Kidney (tissue), 14 donors: ENCODE data around the gene CRYBG1. TPM values are rescaled to one million over a fixed set of nuclear protein-coding genes. Genes with fewer than 3 reads are reported as not detected.

Source experiments
- DNase-seq, 5 donors: peaks; one replicate each; pipeline ENCODE4 v3.0.0-alpha.2; 2013 to 2020
- FAIRE-seq: peaks from 2 replicates; lab custom pipeline; 2012; peaks lifted over from hg19 to GRCh38; lab: Jason Lieb, UNC
- H3K27ac ChIP-seq, 2 donors: one replicate each; pipeline ENCODE4 v1.7.0; 2013; ENCODE audit warnings: low read depth in 2 of 2, low read length in 2 of 2, inconsistent platforms in 1 of 2
- H3K27me3 ChIP-seq: one replicate; pipeline ENCODE4 v1.7.1; 2013; ENCODE audit warnings: low read length, inconsistent platforms; ENCODE audit not compliant: control insufficient read depth, insufficient read depth
- H3K36me3 ChIP-seq, 3 donors: one replicate each; pipeline versions ENCODE4 v1.7.0 to v1.7.1; 2013; ENCODE audit warnings: low read length in 3 of 3, control low read depth in 1 of 3, inconsistent platforms in 1 of 3; ENCODE audit not compliant: insufficient read depth in 3 of 3, control insufficient read depth in 2 of 3
- H3K4me1 ChIP-seq, 3 donors: one replicate each; pipeline versions ENCODE4 v1.7.0 to v1.7.1; 2013; ENCODE audit warnings: low read length in 3 of 3, inconsistent platforms in 1 of 3, low read depth in 1 of 3; ENCODE audit not compliant: control insufficient read depth in 2 of 3, insufficient read depth in 2 of 3
- H3K4me3 ChIP-seq, 3 donors: one replicate each; pipeline versions ENCODE4 v1.7.0 to v1.8.1; 2013; ENCODE audit warnings: low read length in 3 of 3, control low read depth in 1 of 3, inconsistent platforms in 1 of 3
- H3K9ac ChIP-seq, 3 donors: one replicate each; pipeline versions ENCODE4 v1.7.0 to v1.7.1; 2013; ENCODE audit warnings: low read length in 3 of 3, control low read depth in 1 of 3, inconsistent platforms in 1 of 3
- H3K9me3 ChIP-seq, 3 donors: one replicate each; pipeline versions ENCODE4 v1.7.0 to v1.7.1; 2013; ENCODE audit warnings: low read length in 3 of 3, control low read depth in 1 of 3, inconsistent platforms in 1 of 3; ENCODE audit not compliant: control insufficient read depth in 2 of 3, insufficient read depth in 1 of 3
- intact Hi-C: fragments of 100-400 bp; cut with DNase I; formaldehyde crosslinking; loops from one replicate; pipeline ENCODE4 v1.11.1; 2022
- polyA plus RNA-seq: library from polyadenylated mRNA; stranded (reverse); fragments of 350-450 nt; fragmentation: Illumina TruSeq; extraction: RNeasy Lipid Tissue Mini Kit (QIAGEN cat#74804); gene quantifications from one replicate; pipeline ENCODE4 v1.2.3, GENCODE V29; 2014; ENCODE audit warnings: low read depth, low replicate concordance; ENCODE audit not compliant: insufficient read depth
- total RNA-seq: library from RNA; stranded (reverse); fragmentation: NEBNext Ultra II Directional; extraction: Animal tissue kit (Norgen Biotek cat#: 25700); gene quantifications from one replicate; pipeline ENCODE4 v1.2.1, GENCODE V29; 2021
- TF ChIP-seq, protein P1 (sequence below): IDR thresholded peaks from 3 replicates; pipeline ENCODE4 v1.5.1; 2012; ENCODE audit warnings: mild to moderate bottlenecking, moderate library complexity, borderline replicate concordance; ENCODE audit not compliant: insufficient read depth; ENCODE audit errors: extremely low read depth
- donor health status: control.
- donor health status: control.
- donor health status: control.
- donor health status: control.
- donor health status: control.
- donor health status: DM: yes; HTN: yes; CAD: no.
- donor health status: Normal renal cell carcinoma (clear cell type).

CRYBG1 gene
- total and polyA plus RNA-seq, 2 donors from 2014 or later = 7.0 to 32.6 TPM

DNA sequence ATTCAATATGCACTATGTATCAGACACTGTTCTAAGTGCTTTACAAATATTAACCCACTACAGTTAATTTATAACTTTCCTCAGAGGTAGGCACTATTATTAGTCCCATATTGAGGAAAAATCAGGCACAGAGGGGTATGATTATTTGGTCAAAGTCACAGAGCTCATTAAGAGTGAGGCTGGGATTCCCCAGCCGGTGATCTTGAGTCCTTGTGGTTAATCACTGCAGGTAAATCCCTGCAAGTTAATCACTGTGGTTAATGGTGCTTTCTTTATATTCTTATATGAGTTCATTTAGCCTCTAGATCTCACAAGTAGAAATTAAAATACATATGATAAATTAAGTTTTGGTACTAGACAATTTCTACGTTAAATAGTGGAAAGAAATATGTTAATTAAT lies 9.2 kb downstream of the CRYBG1 start:
- no peak for DNase-seq
- TF ChIP-seq, protein P1, sequence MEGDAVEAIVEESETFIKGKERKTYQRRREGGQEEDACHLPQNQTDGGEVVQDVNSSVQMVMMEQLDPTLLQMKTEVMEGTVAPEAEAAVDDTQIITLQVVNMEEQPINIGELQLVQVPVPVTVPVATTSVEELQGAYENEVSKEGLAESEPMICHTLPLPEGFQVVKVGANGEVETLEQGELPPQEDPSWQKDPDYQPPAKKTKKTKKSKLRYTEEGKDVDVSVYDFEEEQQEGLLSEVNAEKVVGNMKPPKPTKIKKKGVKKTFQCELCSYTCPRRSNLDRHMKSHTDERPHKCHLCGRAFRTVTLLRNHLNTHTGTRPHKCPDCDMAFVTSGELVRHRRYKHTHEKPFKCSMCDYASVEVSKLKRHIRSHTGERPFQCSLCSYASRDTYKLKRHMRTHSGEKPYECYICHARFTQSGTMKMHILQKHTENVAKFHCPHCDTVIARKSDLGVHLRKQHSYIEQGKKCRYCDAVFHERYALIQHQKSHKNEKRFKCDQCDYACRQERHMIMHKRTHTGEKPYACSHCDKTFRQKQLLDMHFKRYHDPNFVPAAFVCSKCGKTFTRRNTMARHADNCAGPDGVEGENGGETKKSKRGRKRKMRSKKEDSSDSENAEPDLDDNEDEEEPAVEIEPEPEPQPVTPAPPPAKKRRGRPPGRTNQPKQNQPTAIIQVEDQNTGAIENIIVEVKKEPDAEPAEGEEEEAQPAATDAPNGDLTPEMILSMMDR = no peak
- Histone ChIP-seq H3K27ac (no peak overlapping the region), H3K4me3 (no peak overlapping the region), H3K9me3 (no peaks in the 10 kb centered on the region), H3K9ac (no peak overlapping the region), H3K4me1 (peaks cover 0 to 4% (median 0%) of the 10 kb centered on the region in 3 donors), H3K36me3 (no peaks in the 10 kb centered on the region), H3K27me3 (no peaks in the 10 kb centered on the region)
- intact Hi-C loops = no loop called here
- no peak for FAIRE-seq

DNA sequence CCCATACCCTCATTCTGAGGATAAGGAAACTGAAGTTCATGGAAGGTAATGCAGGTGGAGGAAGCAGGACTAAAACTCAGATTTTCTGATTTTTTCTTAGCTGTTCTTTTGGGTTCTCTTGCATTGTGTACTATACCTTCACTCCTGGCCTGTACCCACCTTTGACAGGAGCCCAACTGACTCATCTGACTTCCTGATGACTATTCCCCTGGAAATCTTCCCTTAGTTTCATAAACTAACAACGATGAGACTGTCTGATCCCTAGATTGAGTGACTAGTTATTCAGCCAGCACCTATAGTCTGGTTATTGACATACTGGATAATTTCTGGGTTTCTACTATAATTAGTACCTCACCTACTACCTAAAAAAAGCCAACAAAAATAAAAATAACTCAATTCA lies 10.1 kb downstream of the CRYBG1 start:
- FAIRE-seq (no peak), DNase-seq (no peak)
- Histone ChIP-seq H3K9ac (peak overlapping the region in 1 of 3 donors; percentile 23), H3K27ac (no peak overlapping the region), H3K36me3 (no peaks in the 10 kb centered on the region), H3K9me3 (no peaks in the 10 kb centered on the region), H3K4me3 (no peak overlapping the region), H3K4me1 (peaks cover 0 to 4% (median 0%) of the 10 kb centered on the region in 3 donors), H3K27me3 (no peaks in the 10 kb centered on the region)
- intact Hi-C loops = no loop called here
- TF ChIP-seq, protein P1 = no peak

DNA sequence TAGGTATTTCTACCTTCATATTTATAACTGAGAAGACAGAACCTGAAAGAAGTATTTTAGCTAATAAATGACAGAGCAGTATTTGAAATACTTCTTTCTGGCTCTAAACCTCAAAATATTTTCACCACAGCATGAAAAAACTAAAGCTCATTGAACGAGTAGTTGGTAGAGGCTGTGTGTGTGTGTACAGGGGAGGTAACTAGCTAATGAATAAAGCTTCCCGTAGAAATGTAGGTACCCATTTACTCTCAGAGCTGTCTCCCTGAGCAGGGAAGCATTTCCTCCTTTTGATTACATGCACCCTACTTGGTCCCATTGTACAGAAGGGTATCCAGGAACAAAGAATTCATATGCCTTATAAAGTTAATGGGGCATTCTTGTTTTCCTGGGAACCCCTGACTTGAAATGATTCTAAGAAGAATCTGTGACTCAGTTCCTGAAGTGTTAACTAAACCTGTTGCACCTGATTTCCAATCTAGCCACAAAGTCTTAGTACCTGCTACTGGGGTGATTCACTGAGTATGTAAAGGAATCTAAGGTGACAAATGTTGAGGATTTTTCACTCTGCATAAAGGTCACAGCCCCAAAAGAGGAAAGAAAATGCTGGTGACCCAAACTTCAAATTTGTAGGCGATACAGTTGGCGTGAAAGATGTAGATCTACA lies 12.5 kb downstream of the CRYBG1 start:
- intact Hi-C loops = no loop called here
- FAIRE-seq (no peak), DNase-seq (no peak)
- Histone ChIP-seq H3K4me1 (peaks cover 0 to 4% (median 0%) of the 10 kb centered on the region in 3 donors), H3K4me3 (no peak overlapping the region), H3K9ac (no peak overlapping the region), H3K9me3 (no peaks in the 10 kb centered on the region), H3K27me3 (no peaks in the 10 kb centered on the region), H3K36me3 (no peaks in the 10 kb centered on the region), H3K27ac (no peak overlapping the region)
- TF ChIP-seq, protein P1 = no peak
